ENCODE data around the gene PAMR1.

- TF ChIP-seq CTCF (conservative IDR thresholded peaks at IDR 0.05; ENCODE audit: low read length) (no peak), EZH2phosphoT487 (IDR thresholded peaks at IDR 0.05; ENCODE audit: borderline replicate concordance) (no peak)
Measured at GRCh38 chr11:35550374-35551036, 25.1 kb upstream of the PAMR1 start.

Measured in Loucy (cell line).